ENCODE measurements around the gene ANP32A.

GRCh38 chr15:68818769-68819494 is 1.8 kb downstream of the ANP32A start:
- no peak for TF ChIP-seq CTCF (IDR thresholded peaks at IDR 0.05)
- TF ChIP-seq POLR2A (IDR thresholded peaks at IDR 0.05), result no peak

Data from testis (tissue), 2 donors.